ENCODE measurements around the gene OR10S1.
"Not testable (repeated sequence)": the region's sequence is repeated elsewhere in the genome, so short reads cannot be mapped to it uniquely, and the experiment has no call there.

OR10S1 gene

GRCh38 chr11:123977731-123978347 lies at the start of gene OR10S1:
Gene OR10S1, minus strand, starts transcription at chr11:123977781. Its CDS starts 117 bp downstream, at chr11:123977664.
- peak; percentile 1 for DNase-seq (ENCODE audit: low read depth)

DNA sequence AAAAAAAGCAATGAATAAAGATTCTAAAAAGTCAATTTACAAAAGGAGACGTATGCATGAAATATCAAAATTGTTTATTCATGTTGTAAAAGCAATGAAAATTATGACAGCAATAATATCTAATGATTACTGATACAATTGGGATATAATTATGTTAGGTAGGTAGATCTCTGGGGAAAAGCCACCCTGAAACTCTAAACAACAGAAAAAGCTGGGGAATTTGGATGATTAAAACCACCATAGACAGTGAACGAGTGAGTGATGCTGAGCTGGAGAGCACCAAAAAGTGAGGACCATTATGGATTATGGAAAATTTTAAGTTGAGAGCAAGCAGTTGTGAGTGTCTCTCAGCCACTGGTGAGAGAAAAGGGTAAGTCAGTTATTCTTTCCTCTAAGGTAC lies 48.9 kb upstream of the OR10S1 start, which contains the start of gene OR10G8:
Gene OR10G8 (plus strand): TSS at position 301 of the 400 bp plus-strand sequence. CDS start 2,825 bp downstream, outside the sequence.
- DNase-seq (ENCODE audit: low read depth): no peak

GRCh38 chr11:124015837-124016236 lies 38.3 kb upstream of the OR10S1 start:
- not testable (repeated sequence) for DNase-seq (ENCODE audit: low read depth)

DNA sequence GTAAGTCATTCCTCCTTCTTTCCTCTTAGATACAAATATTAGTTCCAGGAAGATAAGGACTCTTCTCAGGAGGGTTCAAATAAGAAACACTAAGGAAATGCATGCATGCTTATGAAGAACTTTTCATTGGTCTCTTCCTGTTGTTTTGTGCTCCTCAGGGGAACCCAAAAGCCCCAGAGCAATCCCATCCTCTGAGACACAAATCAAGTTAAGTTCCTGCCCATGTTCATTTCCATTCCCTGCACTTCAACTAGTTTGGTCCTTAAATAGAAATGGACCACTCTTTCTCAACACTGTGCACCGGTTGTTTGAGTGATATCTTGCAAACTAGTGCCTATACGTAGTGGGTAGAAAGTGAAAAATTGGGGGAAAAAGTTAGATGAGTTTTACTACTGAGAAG lies 35.1 kb upstream of the OR10S1 start, which contains the start of gene OR10G4:
Gene OR10G4 (plus strand): TSS at position 301 of the 400 bp plus-strand sequence. CDS start 2,578 bp downstream, outside the sequence.
- no peak for DNase-seq (ENCODE audit: low read depth)

- DNase-seq (ENCODE audit: low read depth): no peak
Measured at GRCh38 chr11:123995119-123995518, 17.5 kb upstream of the OR10S1 start, which contains the start of gene OR10G6. Gene OR10G6, minus strand, starts transcription at chr11:123995161. Its CDS starts 0 bp downstream, at chr11:123995161.

- no peak for DNase-seq (ENCODE audit: low read depth)
Measured at GRCh38 chr11:123979311-123979710, 1.7 kb upstream of the OR10S1 start.

- DNase-seq (ENCODE audit: low read depth): no peak
Measured at GRCh38 chr11:123976770-123977560, 616 bp downstream of the OR10S1 start.

- peak; percentile 75 for DNase-seq (ENCODE audit: low read depth)
Measured at GRCh38 chr11:123973816-123974215, 3.8 kb downstream of the OR10S1 start.

- no peak for DNase-seq (ENCODE audit: low read depth)
Measured at GRCh38 chr11:123956752-123957151, 20.8 kb downstream of the OR10S1 start.

GRCh38 chr11:123945132-123945531 lies 32.4 kb downstream of the OR10S1 start:
- DNase-seq (ENCODE audit: low read depth): no peak

DNA sequence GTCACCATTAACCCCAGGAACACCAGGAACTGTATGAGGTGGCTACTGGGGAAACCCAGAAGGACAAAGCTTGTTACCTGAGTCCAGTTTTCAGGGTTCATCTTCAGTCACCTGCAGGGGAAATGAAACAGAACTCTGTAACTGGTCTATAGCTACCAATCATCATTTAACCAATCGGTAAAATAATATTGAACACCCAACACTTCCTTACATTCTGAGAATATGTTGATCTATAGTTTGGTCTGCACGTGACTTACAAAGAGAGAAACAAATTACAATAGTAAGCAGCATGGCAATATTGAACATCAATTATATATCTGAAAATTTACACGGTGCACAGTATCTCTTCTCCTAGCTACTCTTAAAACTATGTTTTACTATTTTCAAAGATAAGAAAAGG lies 33.8 kb downstream of the OR10S1 start, which contains the start of gene OR6T1:
Gene OR6T1 (minus strand): TSS at position 101 of the 400 bp plus-strand sequence. CDS start 0 bp downstream, at position 101.
- no peak for DNase-seq (ENCODE audit: low read depth)

DNA sequence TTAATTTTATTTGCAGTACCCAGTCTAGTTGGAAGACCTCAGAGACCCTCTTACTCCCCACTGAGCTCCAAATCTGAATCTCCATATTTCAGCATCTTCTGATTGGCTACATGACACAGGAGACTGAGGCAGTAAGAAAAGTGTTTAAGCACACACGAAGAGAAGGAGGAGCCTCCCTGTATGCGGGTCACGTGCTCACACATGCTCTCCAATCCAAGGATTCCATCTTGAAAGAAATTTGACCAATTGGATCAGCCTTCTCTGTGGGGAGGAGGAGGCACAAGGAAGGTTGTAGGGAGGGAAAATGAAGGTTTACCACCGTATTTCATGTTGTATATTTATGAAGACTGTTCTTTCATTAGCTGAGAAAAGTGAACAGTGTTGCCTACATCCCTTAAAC lies 35.2 kb downstream of the OR10S1 start:
- no peak for DNase-seq (ENCODE audit: low read depth)

DNA sequence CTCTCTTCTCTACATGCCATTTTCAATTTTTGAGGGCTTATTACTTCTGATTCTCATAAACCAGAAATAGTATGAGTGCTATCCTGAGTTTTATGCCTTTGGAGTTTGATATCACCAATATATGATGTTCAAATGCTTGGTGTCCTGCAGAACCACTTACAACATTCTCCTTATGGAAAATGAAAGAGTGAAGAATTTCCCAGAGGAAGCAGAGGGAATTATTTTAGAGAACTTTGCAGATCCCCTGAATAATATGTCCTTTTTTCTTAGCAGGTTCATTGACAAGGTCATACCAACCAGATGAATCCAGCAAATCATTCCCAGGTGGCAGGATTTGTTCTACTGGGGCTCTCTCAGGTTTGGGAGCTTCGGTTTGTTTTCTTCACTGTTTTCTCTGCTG lies 38.3 kb downstream of the OR10S1 start, which contains the start of gene OR4D5:
Gene OR4D5 (plus strand): TSS at position 301 of the 400 bp plus-strand sequence. CDS start 0 bp downstream, at position 301.
- DNase-seq (ENCODE audit: low read depth): no peak
